Ishikawa (cell line): ENCODE measurements around the gene PLSCR4.

ENCODE experiments used
- CEBPB ChIP-seq: IDR thresholded peaks from 2 replicates; pipeline ENCODE4 v1.6.1; 2012
- CREB1 ChIP-seq: IDR thresholded peaks from 2 replicates; pipeline ENCODE4 v1.6.1; 2012; ENCODE audit warnings: low read depth
- EGR1 ChIP-seq: IDR thresholded peaks from 2 replicates; pipeline ENCODE4 v1.6.1; 2012
- EP300 ChIP-seq: IDR thresholded peaks from 2 replicates; pipeline ENCODE4 v1.6.1; 2012; ENCODE audit warnings: borderline replicate concordance
- FOXM1 ChIP-seq: IDR thresholded peaks from 2 replicates; pipeline ENCODE4 v1.6.1; 2012; ENCODE audit warnings: low read depth, borderline replicate concordance
- MAX ChIP-seq: IDR thresholded peaks from 2 replicates; pipeline ENCODE4 v1.6.1; 2012
- NFIC ChIP-seq: IDR thresholded peaks from 2 replicates; pipeline ENCODE4 v1.6.1; 2012
- RAD21 ChIP-seq: IDR thresholded peaks from 2 replicates; pipeline ENCODE4 v1.6.1; 2012; ENCODE audit warnings: low read depth
- REST ChIP-seq: IDR thresholded peaks from 2 replicates; pipeline ENCODE4 v1.6.1; 2012; ENCODE audit warnings: low read depth, mild to moderate bottlenecking
- TAF1 ChIP-seq: IDR thresholded peaks from 2 replicates; pipeline ENCODE4 v1.6.1; 2012; ENCODE audit warnings: low read depth, mild to moderate bottlenecking
- TCF12 ChIP-seq: IDR thresholded peaks from 2 replicates; pipeline ENCODE4 v1.6.1; 2012; ENCODE audit warnings: low read depth
- TEAD4 ChIP-seq: IDR thresholded peaks from 2 replicates; pipeline ENCODE4 v1.6.1; 2012
- USF1 ChIP-seq: IDR thresholded peaks from 2 replicates; pipeline ENCODE4 v1.6.1; 2012
- YY1 ChIP-seq: IDR thresholded peaks from 2 replicates; pipeline ENCODE4 v1.6.1; 2012; ENCODE audit warnings: low read depth
- ZBTB7A ChIP-seq: IDR thresholded peaks from 2 replicates; pipeline ENCODE4 v1.6.1; 2012; ENCODE audit warnings: low read depth

PLSCR4 gene

GRCh38 chr3:146218880-146219866, 31.7 kb downstream of the PLSCR4 start:
- peak; percentile 71 for TF ChIP-seq RAD21
- TF ChIP-seq USF1, result no peak

GRCh38 chr3:146217324-146217723, 33.6 kb downstream of the PLSCR4 start:
- no peak for TF ChIP-seq REST
- no peak for TF ChIP-seq RAD21
- TF ChIP-seq YY1, result no peak
- TF ChIP-seq EP300, result no peak

- TF ChIP-seq CEBPB (no peak), RAD21 (no peak), YY1 (no peak), USF1 (no peak), NFIC (no peak), MAX (no peak), TEAD4 (no peak), TCF12 (no peak), FOXM1 (no peak)
These were observed 36.4 kb downstream of the PLSCR4 start for GRCh38 chr3:146214493-146214892.

GRCh38 chr3:146209371-146209770, 41.5 kb downstream of the PLSCR4 start:
- TF ChIP-seq NFIC (no peak), YY1 (no peak), EP300 (no peak), REST (no peak), TEAD4 (no peak), CEBPB (no peak), MAX (no peak), TCF12 (no peak), FOXM1 (no peak), CREB1 (no peak), RAD21 (no peak), USF1 (no peak), TAF1 (no peak), ZBTB7A (no peak), EGR1 (no peak)

GRCh38 chr3:146203776-146204175, 47.1 kb downstream of the PLSCR4 start:
- TF ChIP-seq EP300 (no peak), CREB1 (no peak), TCF12 (no peak), ZBTB7A (no peak), CEBPB (no peak), NFIC (no peak), EGR1 (no peak), REST (no peak), YY1 (no peak), FOXM1 (no peak), MAX (no peak), TEAD4 (no peak), RAD21 (no peak), USF1 (no peak), TAF1 (no peak)
